22Rv1 (cell line): ENCODE measurements around the gene SLC35F5.

Experiments
- ZFX ChIP-seq: fragments of 450-650 bp; IDR thresholded peaks from 2 replicates; pipeline ENCODE4 v1.6.1; 2017; ENCODE audit warnings: antibody characterized with exemption, borderline replicate concordance
- TF ChIP-seq, protein P1 (sequence below): fragments of 450-650 bp; IDR thresholded peaks from 2 replicates; pipeline ENCODE4 v1.5.1; 2017; ENCODE audit warnings: mild to moderate bottlenecking

DNA sequence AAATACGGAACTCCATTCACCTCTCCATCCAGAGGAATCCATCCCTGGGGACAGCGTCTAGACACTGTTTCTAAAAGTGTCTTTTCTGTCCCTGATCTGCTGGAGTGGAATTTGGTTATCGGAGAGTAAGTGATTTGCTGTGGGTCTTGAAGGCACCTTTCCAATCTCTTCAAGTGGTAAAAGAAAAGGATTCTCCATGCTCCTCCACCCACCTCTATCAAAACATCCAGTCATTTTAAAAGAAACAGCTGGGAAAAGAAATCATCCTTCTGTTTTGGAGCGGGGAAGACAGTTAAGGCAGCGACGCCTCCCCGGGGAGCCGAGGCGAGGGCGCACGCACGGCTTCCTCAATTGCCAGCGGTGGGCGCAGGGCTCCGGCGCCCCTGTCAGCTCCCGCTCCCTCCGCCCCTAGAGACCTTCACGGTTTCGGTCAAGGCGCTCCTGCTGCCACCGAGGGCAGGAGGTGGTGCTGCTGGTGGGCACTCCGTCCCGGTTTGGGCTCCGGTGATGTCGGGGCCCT, 547 bp downstream of the SLC35F5 start:
- TF ChIP-seq, protein P1, sequence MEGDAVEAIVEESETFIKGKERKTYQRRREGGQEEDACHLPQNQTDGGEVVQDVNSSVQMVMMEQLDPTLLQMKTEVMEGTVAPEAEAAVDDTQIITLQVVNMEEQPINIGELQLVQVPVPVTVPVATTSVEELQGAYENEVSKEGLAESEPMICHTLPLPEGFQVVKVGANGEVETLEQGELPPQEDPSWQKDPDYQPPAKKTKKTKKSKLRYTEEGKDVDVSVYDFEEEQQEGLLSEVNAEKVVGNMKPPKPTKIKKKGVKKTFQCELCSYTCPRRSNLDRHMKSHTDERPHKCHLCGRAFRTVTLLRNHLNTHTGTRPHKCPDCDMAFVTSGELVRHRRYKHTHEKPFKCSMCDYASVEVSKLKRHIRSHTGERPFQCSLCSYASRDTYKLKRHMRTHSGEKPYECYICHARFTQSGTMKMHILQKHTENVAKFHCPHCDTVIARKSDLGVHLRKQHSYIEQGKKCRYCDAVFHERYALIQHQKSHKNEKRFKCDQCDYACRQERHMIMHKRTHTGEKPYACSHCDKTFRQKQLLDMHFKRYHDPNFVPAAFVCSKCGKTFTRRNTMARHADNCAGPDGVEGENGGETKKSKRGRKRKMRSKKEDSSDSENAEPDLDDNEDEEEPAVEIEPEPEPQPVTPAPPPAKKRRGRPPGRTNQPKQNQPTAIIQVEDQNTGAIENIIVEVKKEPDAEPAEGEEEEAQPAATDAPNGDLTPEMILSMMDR, result peak; percentile 12; the same call in 1 of the 2 replicates
- no peak for TF ChIP-seq ZFX
